HG03060 (cell line): ENCODE data around the gene CRY1.
A peak's percentile ranks its signal among the peaks of the same experiment; 100 is the strongest.
"Not testable (repeated sequence)": the region's sequence is repeated elsewhere in the genome, so short reads cannot be mapped to it uniquely, and the experiment has no call there.

Experiments used
- ATAC-seq: cut with Tn5 transposase; IDR thresholded peaks from one replicate; pipeline ENCODE4 v1.9.1; 2021; ENCODE audit warnings: low read depth, moderate number of reproducible peaks; ENCODE audit not compliant: unreplicated experiment

The CRY1 gene

DNA sequence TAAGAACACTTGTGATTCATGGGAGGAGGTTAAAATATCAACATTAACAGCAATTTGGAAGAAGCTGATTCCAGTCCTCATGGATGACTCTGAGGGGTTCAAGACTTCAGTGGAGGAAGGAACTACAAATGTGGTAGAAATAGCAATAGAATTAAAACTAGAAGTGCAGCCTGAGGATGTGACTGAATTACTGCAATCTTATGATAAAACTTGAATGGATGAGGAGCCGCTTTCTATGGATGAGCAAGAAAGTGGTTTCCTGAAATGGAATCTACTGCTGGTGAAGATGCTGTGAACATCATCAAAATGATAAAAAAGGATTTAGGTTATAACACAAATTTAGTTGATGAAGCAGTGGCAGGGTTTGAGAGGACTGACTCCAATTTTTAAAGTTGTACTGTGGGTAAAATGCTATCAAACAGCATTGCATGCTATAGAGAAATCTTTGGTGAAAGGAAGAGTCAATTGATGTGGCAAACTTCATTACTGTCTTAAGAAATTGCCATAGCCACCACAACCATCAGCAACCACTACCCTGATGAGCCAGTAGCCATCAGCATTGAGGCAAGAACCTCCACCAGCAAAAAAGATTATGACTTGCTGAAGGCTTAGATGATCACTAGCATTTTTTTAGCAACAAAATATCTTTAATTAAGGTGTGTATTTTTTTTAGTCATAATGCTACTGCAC is 80.5 kb downstream of the CRY1 start:
- ATAC-seq: no peak

GRCh38 chr12:107011519-107011918 is 81.8 kb downstream of the CRY1 start:
- no peak for ATAC-seq

DNA sequence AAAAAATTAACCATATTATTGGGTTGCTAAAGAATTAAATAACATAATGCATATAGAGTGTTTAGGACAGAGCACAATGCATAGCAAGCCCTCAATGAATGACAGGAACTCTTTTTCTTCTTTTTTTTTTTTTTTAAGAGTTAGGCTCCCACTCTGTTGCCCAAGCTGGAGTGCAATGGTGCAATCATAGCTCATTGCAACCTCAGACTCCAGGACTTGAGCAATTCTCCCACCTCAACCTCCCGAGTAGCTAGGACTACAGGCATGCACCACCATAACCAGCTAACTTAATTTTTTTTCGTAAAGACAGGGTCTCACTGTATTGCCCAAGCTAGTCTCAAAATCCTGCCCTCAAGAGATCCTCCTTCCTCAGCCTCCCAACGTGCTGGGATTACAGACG is 85.9 kb downstream of the CRY1 start:
- no peak for ATAC-seq

GRCh38 chr12:107002665-107003064 is 90.7 kb downstream of the CRY1 start:
- not testable (repeated sequence) for ATAC-seq

- no peak for ATAC-seq
Observed at GRCh38 chr12:106999446-106999845, 93.9 kb downstream of the CRY1 start.

GRCh38 chr12:106997916-106998315 is 95.4 kb downstream of the CRY1 start:
- ATAC-seq: no peak

- ATAC-seq: not testable (repeated sequence)
Observed at GRCh38 chr12:106996102-106996501, 97.2 kb downstream of the CRY1 start.

- ATAC-seq: no peak
Observed at GRCh38 chr12:106994579-106995220, 98.6 kb downstream of the CRY1 start.

- ATAC-seq: no peak
Observed at GRCh38 chr12:106987846-106988245, 105.5 kb downstream of the CRY1 start.

- peak; percentile 64 for ATAC-seq
Observed at GRCh38 chr12:106986625-106987389, 106.5 kb downstream of the CRY1 start, which contains the start of gene MTERF2. TSS of gene MTERF2 (minus strand) at chr12:106987146. CDS start at chr12:106978714, 8,432 bp downstream.

DNA sequence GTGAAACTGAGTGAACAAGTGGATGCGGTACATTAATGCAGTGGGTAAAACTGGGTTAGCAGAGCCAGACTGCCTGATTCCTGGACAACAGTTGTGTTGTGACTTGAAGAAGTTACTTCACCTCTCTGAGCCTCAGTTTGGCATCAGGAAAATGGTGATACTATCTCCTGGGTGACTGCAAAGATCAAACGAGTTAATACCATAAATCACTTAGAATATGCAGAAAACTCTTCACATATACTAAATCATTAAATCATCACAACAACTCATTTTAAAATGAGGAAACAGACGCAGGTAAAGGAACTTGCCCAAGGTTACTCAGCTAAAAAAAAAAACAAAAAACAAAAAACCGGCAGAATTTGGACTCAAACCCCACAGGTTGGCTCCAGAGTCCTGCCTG is 107.2 kb downstream of the CRY1 start:
- no peak for ATAC-seq

DNA sequence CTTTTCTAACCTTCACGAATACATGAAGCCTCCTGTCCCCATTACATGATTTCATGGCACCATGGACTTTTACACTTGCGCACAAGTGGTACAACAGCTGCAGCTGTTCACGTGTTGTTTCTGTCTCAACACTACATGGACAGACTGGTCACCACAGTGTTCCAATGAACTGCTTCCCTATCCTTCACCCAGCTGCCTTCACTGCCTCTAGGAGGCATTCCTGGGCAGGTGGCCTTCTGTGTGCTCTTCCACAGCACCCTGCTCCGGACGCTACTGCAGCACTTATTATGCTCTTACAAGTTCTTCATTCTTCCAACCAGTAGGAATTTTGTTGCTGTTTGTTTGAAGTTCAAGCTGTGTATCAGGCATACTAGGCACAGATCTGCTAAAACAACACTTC is 107.9 kb downstream of the CRY1 start:
- no peak for ATAC-seq

DNA sequence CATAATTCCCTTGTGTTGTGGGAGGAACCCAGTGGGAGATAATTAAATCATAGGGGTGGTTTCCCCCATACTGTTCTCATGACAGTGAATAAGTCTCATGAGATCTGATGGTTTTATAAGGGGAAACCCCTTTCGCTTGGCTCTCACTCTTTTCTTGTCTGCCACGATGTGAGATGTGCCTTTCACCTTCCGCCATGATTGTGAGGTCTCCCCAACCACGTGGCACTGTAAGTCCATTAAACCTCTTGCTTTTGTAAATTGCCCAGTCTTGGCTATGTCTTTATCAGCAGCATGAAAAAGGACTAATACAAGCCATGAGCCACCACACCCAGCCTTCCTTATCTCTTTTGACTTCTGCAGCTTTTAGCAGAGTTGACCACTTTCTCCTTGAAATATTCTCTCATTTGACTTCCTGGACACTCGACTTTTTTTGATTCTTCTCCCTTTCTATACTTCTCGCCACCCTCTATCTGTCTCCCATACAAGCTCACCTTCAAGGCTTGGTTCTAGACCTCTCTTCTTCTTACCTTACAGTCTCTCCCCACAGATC is 108.7 kb downstream of the CRY1 start:
- ATAC-seq: no peak

DNA sequence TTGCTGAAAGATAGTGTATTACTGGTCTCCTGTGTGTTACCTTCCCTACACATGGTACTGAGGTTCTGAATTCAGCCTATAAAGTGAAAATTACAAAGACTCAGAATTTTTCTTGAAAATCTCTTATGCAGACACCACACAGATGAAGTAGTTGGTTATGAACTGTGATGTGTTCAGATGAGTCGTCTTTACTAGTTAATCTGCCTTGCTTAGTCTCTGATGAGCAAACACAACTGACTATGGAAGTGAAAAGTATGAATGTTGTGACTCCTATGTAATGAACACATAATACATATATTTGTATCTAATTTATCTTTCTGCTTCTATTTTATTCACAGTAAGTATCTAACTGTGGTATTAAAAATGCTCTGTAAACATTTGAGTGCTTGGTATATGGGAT is 111.1 kb downstream of the CRY1 start:
- no peak for ATAC-seq

- no peak for ATAC-seq
Observed at GRCh38 chr12:106981788-106982187, 111.6 kb downstream of the CRY1 start.

DNA sequence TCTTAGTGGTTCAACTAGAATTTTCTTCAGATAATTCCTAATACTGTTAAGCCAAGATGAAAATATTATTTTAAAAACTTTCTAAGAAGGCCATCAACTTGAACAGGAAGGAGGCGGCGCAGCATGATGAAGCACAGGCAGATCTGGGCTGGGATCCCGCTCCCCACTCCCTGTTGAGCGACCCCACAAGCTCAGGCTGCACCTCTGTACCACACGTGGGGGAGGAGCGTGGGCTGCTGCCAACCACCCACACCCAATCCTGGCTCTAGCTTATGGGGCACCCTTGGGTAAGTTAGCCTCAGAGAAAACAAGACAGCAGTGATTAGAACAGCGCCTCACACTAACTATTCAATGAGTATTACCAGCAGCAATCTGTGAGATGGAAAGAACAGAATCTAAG is 112.4 kb downstream of the CRY1 start:
- ATAC-seq: no peak

DNA sequence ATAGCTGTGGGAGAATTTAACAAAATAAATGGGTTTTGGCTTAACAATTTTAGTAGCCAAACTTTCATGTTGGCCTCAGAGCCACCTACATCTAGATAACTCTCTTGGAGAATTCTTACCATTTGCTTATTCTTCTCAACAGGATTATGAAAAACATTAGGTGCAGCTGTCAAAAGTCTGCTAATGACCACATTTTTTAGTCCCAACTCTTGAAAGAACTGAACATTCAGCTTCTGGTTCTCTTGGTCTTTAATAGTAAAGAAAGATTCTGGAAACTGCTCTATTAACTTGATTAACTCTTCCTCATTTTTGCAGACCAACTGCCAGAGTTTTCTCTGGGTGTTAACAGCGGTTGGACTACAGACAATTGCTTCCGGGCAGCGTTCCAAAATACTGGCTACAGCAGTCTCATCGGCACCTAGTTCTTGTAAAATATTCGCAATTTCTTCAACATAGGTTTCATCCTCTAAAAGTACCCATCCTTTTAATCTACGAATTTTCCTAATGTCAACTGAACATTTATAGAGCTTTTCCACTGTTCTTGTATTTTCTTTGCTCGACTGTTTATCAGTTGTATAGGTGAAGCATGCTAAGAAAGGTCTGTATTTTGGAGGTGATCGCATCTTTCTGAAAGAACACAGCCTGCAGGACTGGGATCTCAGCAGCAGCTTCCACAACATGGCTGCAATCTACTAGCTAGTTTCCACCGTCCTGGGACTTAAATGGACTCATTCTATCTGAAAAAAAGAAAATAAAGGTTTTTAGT is 115.1 kb downstream of the CRY1 start:
- ATAC-seq: no peak

- no peak for ATAC-seq
Observed at GRCh38 chr12:106976668-106977067, 116.7 kb downstream of the CRY1 start.

- no peak for ATAC-seq
Observed at GRCh38 chr12:106975993-106976658, 117.2 kb downstream of the CRY1 start.

- ATAC-seq: no peak
Observed at GRCh38 chr12:106975098-106975497, 118.3 kb downstream of the CRY1 start.
